GM12891 (cell line): ENCODE data around the gene NEK5.

Experiments
- POLR2A ChIP-seq: IDR thresholded peaks from 2 replicates; pipeline ENCODE4 v1.6.1; 2011; ENCODE audit warnings: low read depth, low read length, control low read depth
- TAF1 ChIP-seq: IDR thresholded peaks from 2 replicates; pipeline ENCODE4 v1.6.1; 2011; ENCODE audit warnings: low read depth, low read length, control low read depth

- TF ChIP-seq TAF1 = no peak
- TF ChIP-seq POLR2A = no peak
These were observed 1.8 kb upstream of the NEK5 start for GRCh38 chr13:52130641-52131040.
